Trophoblast cell (in vitro differentiated cells and primary cell): ENCODE data around the gene KLF3.
A peak's percentile ranks its signal among the peaks of the same experiment; 100 is the strongest.

Experiments used
- DNase-seq, 2 donors: peaks; one replicate each; pipeline ENCODE4 v3.0.0-alpha.2; 2016
- H2AFZ ChIP-seq: 2 replicates; pipeline ENCODE4 v1.6.1; 2013; ENCODE audit warnings: low read length, moderate library complexity, mild to moderate bottlenecking; ENCODE audit not compliant: insufficient read depth, poor library complexity
- H2AK5ac ChIP-seq: 2 replicates; pipeline ENCODE4 v1.6.1; 2013; ENCODE audit warnings: mild to moderate bottlenecking, low read length
- H2BK120ac ChIP-seq: 2 replicates; pipeline ENCODE4 v1.6.1; 2013; ENCODE audit warnings: low read length, mild to moderate bottlenecking, moderate library complexity; ENCODE audit not compliant: insufficient read depth, poor library complexity
- H2BK12ac ChIP-seq: 2 replicates; pipeline ENCODE4 v1.6.1; 2013; ENCODE audit warnings: mild to moderate bottlenecking, low read length, moderate library complexity
- H2BK5ac ChIP-seq: 2 replicates; pipeline ENCODE4 v1.6.1; 2013; ENCODE audit warnings: low read length, low read depth, moderate library complexity, mild to moderate bottlenecking; ENCODE audit not compliant: poor library complexity
- H3K14ac ChIP-seq: 2 replicates; pipeline ENCODE4 v1.6.1; 2013; ENCODE audit warnings: mild to moderate bottlenecking, low read length
- H3K18ac ChIP-seq: 2 replicates; pipeline ENCODE4 v1.6.1; 2013; ENCODE audit warnings: mild to moderate bottlenecking, low read length
- H3K23ac ChIP-seq: 2 replicates; pipeline ENCODE4 v1.6.1; 2013; ENCODE audit warnings: low read length
- H3K27ac ChIP-seq: 2 replicates; pipeline ENCODE4 v1.5.1; 2013; ENCODE audit warnings: low read depth, mild to moderate bottlenecking, inconsistent platforms, low read length, moderate library complexity
- H3K27me3 ChIP-seq: 2 replicates; pipeline ENCODE4 v1.6.1; 2013; ENCODE audit warnings: inconsistent platforms, mild to moderate bottlenecking, low read length, moderate library complexity; ENCODE audit not compliant: insufficient read depth
- H3K36me3 ChIP-seq, 2 experiments: 1 replicate in 1 of 2; 2 replicates in 1 of 2; pipeline ENCODE4 v1.6.1; 2013; ENCODE audit warnings: low read length in 2 of 2, mild to moderate bottlenecking in 2 of 2, moderate library complexity in 1 of 2; ENCODE audit not compliant: insufficient read depth in 2 of 2, control insufficient read depth in 1 of 2
- H3K4ac ChIP-seq: 2 replicates; pipeline ENCODE4 v1.6.1; 2013; ENCODE audit warnings: low read depth, mild to moderate bottlenecking, low read length, moderate library complexity
- H3K4me1 ChIP-seq, 2 experiments: 1 replicate in 1 of 2; 2 replicates in 1 of 2; pipeline ENCODE4 v1.6.1; 2013; ENCODE audit warnings: low read length in 2 of 2, mild to moderate bottlenecking in 2 of 2, moderate library complexity in 1 of 2; ENCODE audit not compliant: insufficient read depth in 2 of 2, control insufficient read depth in 1 of 2
- H3K4me2 ChIP-seq: 2 replicates; pipeline ENCODE4 v1.6.1; 2013; ENCODE audit warnings: inconsistent platforms, mild to moderate bottlenecking, low read length, moderate library complexity
- H3K4me3 ChIP-seq: 2 replicates; pipeline ENCODE4 v1.5.1; 2013; ENCODE audit warnings: mild to moderate bottlenecking, low read depth, low read length, inconsistent platforms
- H3K79me1 ChIP-seq: one replicate; pipeline ENCODE4 v1.6.1; 2013; ENCODE audit warnings: low read length
- H3K79me2 ChIP-seq: 2 replicates; pipeline ENCODE4 v1.6.1; 2013; ENCODE audit warnings: low read length, mild to moderate bottlenecking; ENCODE audit not compliant: control insufficient read depth, insufficient read depth, poor library complexity
- H3K9ac ChIP-seq: 2 replicates; pipeline ENCODE4 v1.6.1; 2013; ENCODE audit warnings: mild to moderate bottlenecking, low read length
- H3K9me3 ChIP-seq: 2 replicates; pipeline ENCODE4 v1.6.1; 2013; ENCODE audit warnings: low read depth, mild to moderate bottlenecking, control low read depth, inconsistent platforms, low read length; ENCODE audit not compliant: insufficient read depth
- H4K12ac ChIP-seq: 2 replicates; pipeline ENCODE4 v1.6.1; 2013; ENCODE audit warnings: low read depth, mild to moderate bottlenecking, low read length, moderate library complexity
- H4K8ac ChIP-seq: 2 replicates; pipeline ENCODE4 v1.6.1; 2013; ENCODE audit warnings: low read depth, mild to moderate bottlenecking, low read length, moderate library complexity
- H4K91ac ChIP-seq: one replicate; pipeline ENCODE4 v1.6.1; 2013; ENCODE audit warnings: low read depth, mild to moderate bottlenecking, low read length, moderate library complexity
- WGBS: extraction: QIAGEN DNeasy Blood & Tissue Kit; methylation state at CpG from one replicate; pipeline ENCODE4 v1.1.7; 2013; ENCODE audit warnings: missing lambda C conversion rate; ENCODE audit not compliant: insufficient read length, insufficient coverage; ENCODE audit errors: extremely low coverage; 5-methylcytosine and 5-hydroxymethylcytosine counted together

Gene KLF3

DNA sequence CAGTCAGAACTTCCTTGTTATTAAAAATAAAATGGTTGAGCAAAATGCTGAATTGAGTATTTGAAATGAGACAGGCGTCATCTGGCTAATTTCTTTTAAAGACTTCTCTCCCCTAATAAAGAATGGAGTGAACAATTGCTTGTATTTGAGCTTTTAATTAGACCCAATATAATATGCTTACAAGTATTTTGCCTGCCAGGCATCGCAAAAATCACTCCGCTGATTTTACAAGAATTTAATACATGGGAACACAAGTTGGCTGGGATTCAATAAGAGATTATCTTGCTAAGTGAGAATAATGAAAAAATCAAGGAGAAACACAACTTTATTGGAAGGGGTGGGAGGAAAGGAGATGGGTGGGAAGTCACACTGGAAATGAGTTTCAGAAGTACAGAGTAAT lies 52.3 kb downstream of the KLF3 start:
- H3K27ac ChIP-seq: no peak overlapping the region
- H3K4ac ChIP-seq: no peak overlapping the region
- H2AFZ ChIP-seq: no peak overlapping the region
- H4K8ac ChIP-seq: no peak overlapping the region
- H2AK5ac ChIP-seq: no peak overlapping the region
- no peaks in the 10 kb centered on the region for H3K79me1 ChIP-seq
- no peaks in the 10 kb centered on the region for H3K79me2 ChIP-seq
- H3K18ac ChIP-seq: no peak overlapping the region
- H2BK120ac ChIP-seq: no peak overlapping the region
- no peak overlapping the region for H3K14ac ChIP-seq
- DNase-seq: no peak
- H3K9me3 ChIP-seq: peaks cover 2% of the 10 kb centered on the region
- H3K4me1 ChIP-seq: peaks cover 0 to 2% of the 10 kb centered on the region in 2 experiments
- no peak overlapping the region for H2BK5ac ChIP-seq
- no peak overlapping the region for H3K23ac ChIP-seq
- H4K12ac ChIP-seq: no peak overlapping the region
- H3K36me3 ChIP-seq: no peaks in the 10 kb centered on the region
- H3K27me3 ChIP-seq: no peaks in the 10 kb centered on the region
- no CpG with 5 or more reads among the region's 3 CpGs for WGBS
- H3K4me3 ChIP-seq: no peak overlapping the region
- H3K9ac ChIP-seq: no peak overlapping the region
- no peak overlapping the region for H2BK12ac ChIP-seq
- no peak overlapping the region for H3K4me2 ChIP-seq
- H4K91ac ChIP-seq: no peak overlapping the region

DNA sequence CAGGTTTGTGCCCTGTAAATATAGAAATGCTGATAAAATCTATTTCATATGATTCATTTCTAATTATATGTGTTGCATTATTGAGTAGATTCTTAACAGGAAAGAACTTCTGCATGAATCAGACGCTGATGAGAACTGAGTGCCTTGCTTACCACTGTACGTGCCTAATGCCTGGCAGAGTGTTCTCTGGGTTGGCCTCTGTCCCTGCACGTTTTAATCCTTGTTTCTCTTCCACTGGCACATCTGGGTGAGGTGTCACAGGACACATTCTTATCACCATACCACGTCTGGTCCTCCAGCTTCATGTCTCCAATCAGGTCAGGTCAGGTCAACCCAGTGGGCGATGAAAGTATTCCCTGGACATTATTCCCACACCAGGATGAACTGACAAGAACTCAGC lies 53.6 kb downstream of the KLF3 start:
- H3K4me1 ChIP-seq: peaks cover 0 to 2% of the 10 kb centered on the region in 2 experiments

DNA sequence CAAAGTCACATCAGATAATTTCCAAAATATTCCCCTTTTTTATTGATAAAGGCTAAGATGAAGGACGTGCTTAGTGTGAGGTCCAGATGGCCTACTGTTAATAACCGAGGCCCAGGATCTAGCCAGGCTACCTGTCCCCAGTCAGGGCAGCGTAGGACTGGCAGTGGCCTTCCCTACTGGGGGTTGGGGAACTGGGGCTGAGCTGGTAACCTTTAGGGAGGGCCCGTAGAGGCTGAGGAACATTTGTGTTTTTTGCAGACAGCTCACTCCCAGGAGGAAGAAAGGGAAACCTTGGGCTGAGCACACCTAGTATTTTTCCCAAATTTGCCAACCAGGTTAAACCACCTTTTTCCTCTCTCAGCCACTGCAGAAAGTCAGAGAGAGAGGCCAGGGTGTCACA lies 59.1 kb downstream of the KLF3 start:
- Histone ChIP-seq H3K79me1 (peaks cover 2% of the 10 kb centered on the region), H2AFZ (no peak overlapping the region)

More for the DNA sequence above, 53.6 kb downstream of the KLF3 start:
- Histone ChIP-seq H3K14ac (no peak overlapping the region), H4K8ac (no peak overlapping the region), H4K91ac (no peak overlapping the region), H3K4me3 (peak overlapping the region; percentile 3), H3K79me2 (no peaks in the 10 kb centered on the region), H3K36me3 (no peaks in the 10 kb centered on the region), H3K4me2 (no peak overlapping the region), H2BK5ac (no peak overlapping the region), H4K12ac (no peak overlapping the region), H3K23ac (no peak overlapping the region), H3K27me3 (no peaks in the 10 kb centered on the region), H3K9me3 (peaks cover 2% of the 10 kb centered on the region), H3K18ac (no peak overlapping the region), H2BK12ac (no peak overlapping the region), H2AFZ (no peak overlapping the region), H2BK120ac (no peak overlapping the region), H3K4ac (no peak overlapping the region), H3K79me1 (no peaks in the 10 kb centered on the region), H3K9ac (no peak overlapping the region), H3K27ac (no peak overlapping the region), H2AK5ac (no peak overlapping the region)
- WGBS: no CpG with 5 or more reads among the region's 5 CpGs
- DNase-seq: no peak

DNA sequence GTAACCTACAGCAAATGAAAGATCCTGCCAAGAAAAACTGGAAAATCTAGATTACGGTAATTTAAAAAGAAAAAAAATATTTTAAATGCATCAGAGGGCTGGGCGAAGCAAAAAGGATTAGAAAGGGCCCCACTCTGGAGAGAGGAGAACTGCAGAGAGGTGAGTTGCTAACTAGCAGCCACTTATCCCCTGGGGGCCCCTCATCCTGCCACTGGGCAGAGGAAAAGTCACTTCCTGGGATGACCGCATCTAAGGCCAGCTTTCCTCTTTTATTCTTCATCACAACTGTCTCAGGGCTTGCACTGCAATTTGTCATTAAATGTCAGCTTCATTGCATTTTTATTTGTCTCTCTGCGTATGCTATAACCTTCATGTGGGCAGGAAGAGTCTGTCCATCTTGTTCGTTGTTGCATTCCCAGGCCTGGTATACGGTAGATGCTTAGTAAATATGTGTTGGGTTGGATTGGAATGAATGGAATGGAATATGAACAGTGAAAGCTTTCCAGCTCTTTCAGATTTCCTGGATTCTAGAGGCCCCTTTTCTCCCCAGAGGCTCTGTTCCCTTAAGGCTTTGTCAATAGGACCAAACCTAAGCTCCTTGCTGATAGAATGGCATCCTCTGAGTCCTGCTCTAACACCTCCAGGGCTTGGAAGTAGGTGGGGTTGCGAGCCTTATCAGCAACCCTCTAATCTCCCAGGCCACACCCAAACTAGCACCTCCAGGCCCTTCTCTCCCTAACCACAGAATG lies 59.9 kb downstream of the KLF3 start:
- no peak overlapping the region for H2AFZ ChIP-seq
- H2AK5ac ChIP-seq: no peak overlapping the region
- no peak overlapping the region for H2BK12ac ChIP-seq
- H4K12ac ChIP-seq: no peak overlapping the region
- no peak overlapping the region for H3K9ac ChIP-seq
- H4K91ac ChIP-seq: no peak overlapping the region
- no peak overlapping the region for H2BK5ac ChIP-seq
- no peak overlapping the region for H3K4me3 ChIP-seq
- H3K36me3 ChIP-seq: no peaks in the 10 kb centered on the region
- H4K8ac ChIP-seq: no peak overlapping the region
- no peaks in the 10 kb centered on the region for H3K27me3 ChIP-seq
- H3K9me3 ChIP-seq: peaks cover 2% of the 10 kb centered on the region
- no peak overlapping the region for H2BK120ac ChIP-seq
- H3K4ac ChIP-seq: no peak overlapping the region
- no CpG with 5 or more reads among the region's 7 CpGs for WGBS
- H3K18ac ChIP-seq: no peak overlapping the region
- H3K79me2 ChIP-seq: no peaks in the 10 kb centered on the region
- no peak overlapping the region for H3K27ac ChIP-seq
- peak; percentile 84 for DNase-seq
- no peak overlapping the region for H3K14ac ChIP-seq
- peak overlapping the region; percentile 21 for H3K4me2 ChIP-seq
- H3K79me1 ChIP-seq: peaks cover 2% of the 10 kb centered on the region
- H3K4me1 ChIP-seq: peaks cover 5 to 10% of the 10 kb centered on the region in 2 experiments
- no peak overlapping the region for H3K23ac ChIP-seq

More for the DNA sequence above, 59.1 kb downstream of the KLF3 start:
- Histone ChIP-seq H2AK5ac (peak overlapping the region; percentile 81), H2BK5ac (no peak overlapping the region), H3K14ac (peak overlapping the region; percentile 46), H3K18ac (no peak overlapping the region), H3K27me3 (no peaks in the 10 kb centered on the region), H3K9ac (no peak overlapping the region), H4K91ac (no peak overlapping the region), H2BK12ac (peak overlapping the region; percentile 42), H3K9me3 (peaks cover 2% of the 10 kb centered on the region), H2BK120ac (no peak overlapping the region), H4K12ac (no peak overlapping the region), H3K27ac (no peak overlapping the region), H3K23ac (no peak overlapping the region), H3K4ac (no peak overlapping the region), H3K79me2 (no peaks in the 10 kb centered on the region), H3K4me1 (peaks cover 5 to 10% of the 10 kb centered on the region in 2 experiments), H3K4me2 (no peak overlapping the region), H3K36me3 (no peaks in the 10 kb centered on the region), H3K4me3 (no peak overlapping the region), H4K8ac (no peak overlapping the region)
- no CpG with 5 or more reads among the region's 4 CpGs for WGBS
- no peak for DNase-seq
